HG02870 (cell line): ENCODE data around the gene FAM161B.
"Not testable (repeated sequence)": the region's sequence is repeated elsewhere in the genome, so short reads cannot be mapped to it uniquely, and the experiment has no call there.

ENCODE experiments used
- ATAC-seq: cut with Tn5 transposase; IDR thresholded peaks from one replicate; pipeline ENCODE4 v1.9.1; 2021; ENCODE audit warnings: mild to moderate bottlenecking, moderate library complexity; ENCODE audit not compliant: unreplicated experiment

Gene FAM161B

GRCh38 chr14:73944432-73945158 lies 5.3 kb downstream of the FAM161B start:
- ATAC-seq: no peak

GRCh38 chr14:73943083-73943482 lies 6.8 kb downstream of the FAM161B start:
- ATAC-seq: no peak

- no peak for ATAC-seq
These were observed 7.7 kb downstream of the FAM161B start for GRCh38 chr14:73942180-73942579.

GRCh38 chr14:73937012-73937411 lies 12.9 kb downstream of the FAM161B start:
- no peak for ATAC-seq

- no peak for ATAC-seq
These were observed 13.3 kb downstream of the FAM161B start for GRCh38 chr14:73936548-73936947.

GRCh38 chr14:73935666-73936065 lies 14.2 kb downstream of the FAM161B start:
- ATAC-seq: no peak

GRCh38 chr14:73924337-73924736 lies 25.6 kb downstream of the FAM161B start:
- ATAC-seq: no peak

GRCh38 chr14:73919457-73919856 lies 30.4 kb downstream of the FAM161B start:
- not testable (repeated sequence) for ATAC-seq

- ATAC-seq: no peak
These were observed 33.6 kb downstream of the FAM161B start for GRCh38 chr14:73916324-73916723.

GRCh38 chr14:73913256-73913655 lies 36.6 kb downstream of the FAM161B start:
- no peak for ATAC-seq

- no peak for ATAC-seq
These were observed 40.2 kb downstream of the FAM161B start for GRCh38 chr14:73909681-73910080.

- ATAC-seq: no peak
These were observed 46.9 kb downstream of the FAM161B start for GRCh38 chr14:73903028-73903427.

GRCh38 chr14:73896521-73896920 lies 53.4 kb downstream of the FAM161B start:
- ATAC-seq: no peak

- no peak for ATAC-seq
These were observed 54.0 kb downstream of the FAM161B start for GRCh38 chr14:73895939-73896338.

GRCh38 chr14:73894180-73894687 lies 55.7 kb downstream of the FAM161B start:
- not testable (repeated sequence) for ATAC-seq

GRCh38 chr14:73889376-73889775 lies 60.5 kb downstream of the FAM161B start:
- no peak for ATAC-seq

GRCh38 chr14:73888971-73889370 lies 60.9 kb downstream of the FAM161B start:
- ATAC-seq: no peak

GRCh38 chr14:73888460-73888725 lies 61.5 kb downstream of the FAM161B start:
- no peak for ATAC-seq

GRCh38 chr14:73887694-73888459 lies 62.0 kb downstream of the FAM161B start:
- ATAC-seq: no peak

- no peak for ATAC-seq
These were observed 62.6 kb downstream of the FAM161B start for GRCh38 chr14:73887318-73887616.

- peak; percentile 99 for ATAC-seq
These were observed 63.2 kb downstream of the FAM161B start, which contains the start of gene ZNF410 for GRCh38 chr14:73886449-73887317. Gene ZNF410, plus strand, starts transcription at chr14:73886859. Its CDS starts 5,317 bp downstream, at chr14:73892176.
